GM19240 (cell line): ENCODE data around the gene IRF7.

Experiments used
- DNase-seq: peaks from one replicate; pipeline ENCODE4 v3.0.0; 2011; ENCODE audit warnings: low spot score; ENCODE audit not compliant: insufficient read length

IRF7 gene

GRCh38 chr11:608791-609251 is 6.9 kb downstream of the IRF7 start:
- no peak for DNase-seq

DNA sequence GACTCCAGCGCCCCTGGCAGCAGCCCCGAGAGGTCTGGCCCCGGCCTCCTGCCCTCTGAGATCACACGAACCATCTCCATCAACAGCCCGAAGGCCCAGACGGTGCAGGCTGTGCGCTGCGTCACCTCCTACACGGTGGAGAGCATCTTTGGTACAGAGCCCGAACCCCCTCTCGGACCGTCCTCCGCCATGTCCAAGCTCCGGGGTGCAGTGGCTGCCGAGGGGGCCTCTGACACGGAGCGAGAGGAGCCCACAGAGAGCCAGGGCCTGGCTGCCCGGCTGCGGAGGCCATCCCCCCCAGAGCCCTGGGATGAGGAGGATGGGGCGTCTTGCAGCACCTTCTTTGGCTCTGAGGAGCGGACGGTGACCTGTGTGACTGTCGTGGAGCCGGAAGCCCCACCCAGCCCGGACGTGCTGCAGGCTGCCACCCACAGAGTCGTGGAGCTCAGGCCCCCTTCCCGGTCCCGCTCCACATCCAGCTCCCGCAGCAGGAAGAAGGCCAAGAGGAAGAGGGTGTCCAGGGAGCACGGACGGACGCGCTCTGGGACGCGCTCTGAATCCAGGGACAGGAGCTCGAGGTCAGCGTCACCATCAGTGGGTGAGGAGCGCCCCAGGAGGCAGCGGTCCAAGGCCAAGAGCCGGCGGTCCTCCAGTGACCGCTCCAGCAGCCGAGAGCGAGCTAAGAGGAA is 7.6 kb downstream of the IRF7 start:
- DNase-seq: no peak

DNA sequence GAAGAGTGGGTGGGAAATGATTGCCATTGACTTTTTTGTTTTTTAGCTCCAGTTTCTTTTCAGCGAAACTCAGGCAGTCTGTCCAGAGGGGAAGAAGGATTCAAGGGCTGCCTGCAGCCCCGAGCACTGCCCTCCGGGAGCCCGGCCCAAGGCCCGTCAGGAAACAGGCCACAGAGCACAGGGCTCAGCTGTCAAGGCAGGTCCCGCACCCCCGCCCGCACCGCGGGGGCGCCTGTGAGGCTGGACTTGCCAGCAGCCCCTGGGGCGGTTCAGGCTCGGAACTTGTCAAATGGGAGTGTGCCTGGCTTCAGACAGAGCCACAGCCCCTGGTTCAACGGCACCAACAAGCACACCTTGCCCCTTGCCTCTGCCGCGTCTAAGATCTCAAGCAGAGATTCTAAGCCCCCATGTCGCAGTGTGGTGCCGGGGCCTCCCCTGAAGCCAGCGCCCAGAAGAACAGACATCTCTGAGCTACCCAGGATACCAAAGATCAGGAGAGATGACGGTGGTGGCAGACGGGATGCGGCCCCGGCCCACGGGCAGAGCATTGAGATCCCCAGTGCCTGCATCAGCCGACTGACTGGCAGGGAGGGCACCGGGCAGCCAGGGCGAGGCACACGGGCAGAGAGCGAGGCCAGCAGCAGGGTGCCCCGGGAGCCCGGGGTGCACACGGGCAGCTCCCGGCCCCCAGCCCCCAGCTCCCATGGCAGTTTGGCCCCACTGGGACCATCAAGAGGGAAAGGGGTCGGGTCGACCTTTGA is 8.6 kb downstream of the IRF7 start:
- no peak for DNase-seq

- DNase-seq: no peak
These were observed 9.5 kb downstream of the IRF7 start for GRCh38 chr11:606245-606644.

GRCh38 chr11:605286-606129 is 10.2 kb downstream of the IRF7 start:
- DNase-seq: no peak

DNA sequence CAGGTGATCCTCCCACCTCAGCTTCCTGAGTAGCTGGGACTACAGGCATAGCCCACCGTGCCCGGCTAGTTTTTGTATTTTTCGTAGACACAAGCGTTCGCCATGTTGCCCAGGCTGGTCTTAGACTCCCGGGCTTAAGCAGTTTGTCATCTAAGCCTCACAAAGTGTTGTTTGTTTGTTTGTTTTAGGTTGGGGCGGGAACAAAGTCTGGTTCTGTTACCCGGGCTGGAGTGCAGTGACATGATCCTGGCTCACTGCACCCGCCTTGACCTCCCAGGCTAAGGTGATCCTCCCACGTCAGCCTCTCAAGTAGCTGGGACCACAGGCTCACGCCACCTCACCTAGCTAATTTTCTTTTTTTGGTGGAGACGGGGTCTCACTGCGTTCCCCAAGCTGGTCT is 12.6 kb downstream of the IRF7 start:
- no peak for DNase-seq

GRCh38 chr11:601573-602245 is 14.0 kb downstream of the IRF7 start:
- no peak for DNase-seq

GRCh38 chr11:598005-598680 is 17.6 kb downstream of the IRF7 start:
- DNase-seq: no peak

DNA sequence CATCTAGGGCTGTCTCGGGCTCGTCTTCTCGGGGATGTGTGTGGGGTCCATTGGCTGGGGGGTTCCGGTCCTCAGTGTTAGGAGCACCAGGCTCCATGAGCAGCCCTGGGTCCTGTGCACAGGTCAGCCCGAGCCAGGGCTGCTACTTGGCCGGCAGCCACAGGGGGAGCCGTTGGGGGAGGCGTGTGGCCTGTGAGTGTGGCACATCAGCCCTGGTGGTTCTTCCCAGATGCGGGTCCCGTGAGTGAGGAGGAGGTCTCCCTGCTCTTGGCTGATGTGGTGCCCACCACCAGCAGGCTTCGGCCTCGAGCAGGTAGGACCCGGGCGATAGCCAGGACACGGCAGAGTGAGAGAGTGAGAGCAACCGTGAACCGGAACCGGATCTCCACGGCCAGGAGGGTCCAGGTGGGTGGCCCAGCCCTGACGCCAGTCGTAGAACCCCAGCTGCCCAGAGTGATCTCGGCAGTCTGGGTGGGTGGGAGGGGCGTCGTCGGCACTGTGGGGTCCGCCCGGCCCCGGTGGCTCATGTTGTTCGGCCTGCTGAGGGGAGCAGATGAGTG is 18.5 kb downstream of the IRF7 start:
- no peak for DNase-seq

- no peak for DNase-seq
These were observed 19.4 kb downstream of the IRF7 start for GRCh38 chr11:596374-596773.

DNA sequence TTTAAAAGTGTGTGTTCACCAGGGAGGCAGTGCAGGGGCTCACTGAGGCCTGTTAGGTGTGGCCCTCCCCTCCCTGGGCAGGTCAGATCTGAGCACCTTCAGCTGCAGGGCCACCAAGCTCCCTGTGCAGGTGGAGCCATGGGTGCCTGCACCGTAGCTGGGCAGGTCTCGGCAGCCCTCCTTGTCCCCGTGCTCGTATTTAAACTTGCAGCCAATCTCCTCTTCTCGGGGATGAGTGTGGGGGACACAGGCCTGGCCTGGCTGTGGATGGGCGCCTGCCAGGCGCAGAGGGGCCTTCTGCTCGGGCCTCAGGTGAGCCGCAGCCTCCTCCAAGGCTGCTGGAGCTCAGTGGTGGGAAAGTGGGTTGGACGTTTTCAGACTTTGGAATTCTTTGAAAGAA is 20.4 kb downstream of the IRF7 start:
- no peak for DNase-seq

DNA sequence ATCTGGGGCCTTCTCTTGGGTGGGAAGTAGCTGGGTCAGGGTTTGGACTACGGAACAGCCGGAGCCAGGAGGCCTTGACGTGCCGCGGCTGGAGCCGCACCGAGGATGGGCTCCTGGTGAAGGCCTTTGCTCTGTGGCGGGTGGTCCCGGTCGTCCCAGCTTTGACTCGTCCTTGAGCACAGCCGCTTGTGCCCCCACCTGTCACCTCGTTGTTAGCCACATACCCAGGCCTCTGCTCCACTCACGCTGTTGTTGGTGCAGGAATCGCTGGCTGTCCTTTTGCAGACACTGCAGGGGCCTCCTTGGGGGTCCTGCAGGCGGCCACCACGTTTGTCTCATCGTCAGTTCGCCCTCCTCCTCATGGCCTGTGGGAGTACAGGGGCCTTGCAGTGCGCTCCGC is 22.4 kb downstream of the IRF7 start:
- no peak for DNase-seq

GRCh38 chr11:592918-593317 is 22.8 kb downstream of the IRF7 start:
- DNase-seq: no peak

DNA sequence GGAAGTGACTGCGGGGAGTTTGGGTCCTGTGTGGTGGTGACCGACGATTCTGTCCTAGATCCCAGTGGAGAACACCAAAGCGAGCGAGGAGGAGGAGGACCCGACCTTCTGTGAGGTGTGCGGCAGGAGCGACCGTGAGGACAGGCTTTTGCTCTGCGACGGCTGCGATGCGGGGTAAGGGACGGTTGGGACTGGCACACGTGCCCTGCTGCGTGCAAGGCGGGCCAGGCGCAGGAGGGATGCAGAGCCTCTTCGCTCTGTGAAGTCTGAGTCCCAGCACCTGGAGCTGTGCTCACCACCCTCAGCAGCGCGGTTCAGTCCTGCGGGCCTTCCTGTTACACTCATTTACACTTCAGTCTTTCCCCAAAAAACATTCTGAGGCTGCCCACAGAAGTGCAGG is 23.2 kb downstream of the IRF7 start:
- no peak for DNase-seq

GRCh38 chr11:590997-591396 is 24.8 kb downstream of the IRF7 start:
- no peak for DNase-seq

- DNase-seq: no peak
These were observed 26.0 kb downstream of the IRF7 start for GRCh38 chr11:589798-590197.

DNA sequence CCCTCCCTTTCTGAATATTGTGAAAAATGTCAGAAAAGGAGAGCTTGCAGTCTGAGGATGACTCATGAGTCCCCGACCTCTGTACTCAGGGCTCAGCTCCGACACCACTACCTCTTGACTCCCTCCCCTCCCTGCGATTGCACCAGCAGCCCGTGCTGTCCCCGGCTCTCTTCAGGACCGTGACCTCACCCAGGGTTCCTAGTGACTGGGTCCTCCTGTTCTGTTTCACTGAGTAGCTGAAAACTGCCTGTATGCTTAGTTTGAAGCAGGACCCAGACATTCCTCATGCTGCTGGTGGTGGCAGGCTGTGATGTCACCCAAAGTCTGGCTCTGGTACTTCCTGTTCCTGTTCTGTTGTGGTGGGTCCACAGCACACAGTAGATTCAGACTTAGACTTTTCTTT is 27.8 kb downstream of the IRF7 start:
- no peak for DNase-seq

DNA sequence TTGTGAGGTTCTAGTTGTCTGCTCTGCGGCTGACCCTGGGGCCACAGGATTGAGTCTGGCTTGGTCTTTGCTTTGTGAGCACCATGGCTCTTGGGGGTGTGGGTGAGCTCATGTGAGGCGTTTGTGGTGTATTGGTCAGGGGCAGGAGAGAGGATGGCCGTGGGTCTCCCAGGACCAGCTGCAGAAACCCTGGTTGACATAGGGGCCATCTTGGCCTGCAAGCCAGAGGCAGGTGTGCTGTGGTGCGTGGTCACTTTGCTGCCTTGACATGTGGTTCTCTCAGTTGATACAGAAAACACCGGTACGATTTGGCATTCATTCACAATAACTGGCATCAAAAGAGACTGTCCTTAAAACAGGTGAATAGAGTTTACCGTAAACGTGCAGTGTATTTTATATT is 28.2 kb downstream of the IRF7 start:
- DNase-seq: no peak

GRCh38 chr11:586376-587316 is 29.1 kb downstream of the IRF7 start:
- no peak for DNase-seq

DNA sequence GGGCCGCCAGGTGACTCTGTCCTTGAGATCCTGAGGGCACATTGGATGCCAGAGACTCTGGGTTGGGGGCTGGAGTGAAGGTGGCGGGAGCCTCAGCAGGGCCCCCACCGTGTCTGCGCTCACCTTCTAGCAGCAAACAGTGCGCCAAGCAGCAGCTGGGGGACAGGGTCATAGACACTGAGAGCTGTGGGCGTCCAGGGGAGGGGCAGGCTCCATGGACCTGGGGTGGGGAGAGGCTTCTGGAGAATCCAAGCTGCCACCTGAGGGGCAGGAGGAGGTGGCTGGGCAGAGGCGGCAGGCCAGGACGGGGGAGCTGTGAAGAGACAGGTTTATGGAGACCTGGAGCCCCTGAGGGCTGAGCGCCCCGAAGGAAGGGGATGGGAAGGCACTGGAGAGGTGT is 31.5 kb downstream of the IRF7 start:
- no peak for DNase-seq
